Stimulated activated CD4-positive, alpha-beta T cell treated with anti-CD3 and anti-CD28 coated beads, TNF-alpha, amount 100 ng/mL, for 48 hours (primary cell): ENCODE data around the gene NGLY1.

Experiments
- DNase-seq, 3 donors: peaks; one replicate each; pipeline ENCODE4 v3.0.0-alpha.2; 2020; ENCODE audit warnings: low read depth in 3 of 3

NGLY1 gene

GRCh38 chr3:25711090-25711489 is 72.2 kb downstream of the NGLY1 start:
- DNase-seq, result no peak

- no peak for DNase-seq
These were observed 75.2 kb downstream of the NGLY1 start for GRCh38 chr3:25708036-25708435.

- no peak for DNase-seq
These were observed 75.8 kb downstream of the NGLY1 start for GRCh38 chr3:25707268-25707926.

- DNase-seq, result no peak
These were observed 77.0 kb downstream of the NGLY1 start for GRCh38 chr3:25706213-25706612.

- no peak for DNase-seq
These were observed 85.7 kb downstream of the NGLY1 start for GRCh38 chr3:25697553-25697952.

GRCh38 chr3:25695731-25696420 is 87.4 kb downstream of the NGLY1 start:
- no peak for DNase-seq

- no peak for DNase-seq
These were observed 90.0 kb downstream of the NGLY1 start for GRCh38 chr3:25693238-25693637.

GRCh38 chr3:25692341-25692740 is 90.9 kb downstream of the NGLY1 start:
- no peak for DNase-seq

- no peak for DNase-seq
These were observed 92.3 kb downstream of the NGLY1 start for GRCh38 chr3:25690768-25691533.

GRCh38 chr3:25689226-25689625 is 94.0 kb downstream of the NGLY1 start:
- DNase-seq, result no peak

GRCh38 chr3:25687742-25688141 is 95.5 kb downstream of the NGLY1 start:
- DNase-seq, result no peak

GRCh38 chr3:25686766-25687165 is 96.5 kb downstream of the NGLY1 start:
- no peak for DNase-seq

- DNase-seq, result no peak
These were observed 99.4 kb downstream of the NGLY1 start for GRCh38 chr3:25683882-25684281.

GRCh38 chr3:25683410-25683809 is 99.8 kb downstream of the NGLY1 start:
- DNase-seq, result no peak

GRCh38 chr3:25679642-25680302 is 103.5 kb downstream of the NGLY1 start:
- no peak for DNase-seq

GRCh38 chr3:25679166-25679565 is 104.1 kb downstream of the NGLY1 start:
- DNase-seq, result no peak

GRCh38 chr3:25678581-25678980 is 104.7 kb downstream of the NGLY1 start:
- no peak for DNase-seq

- DNase-seq, result no peak
These were observed 106.1 kb downstream of the NGLY1 start for GRCh38 chr3:25677121-25677520.

GRCh38 chr3:25674670-25675069 is 108.6 kb downstream of the NGLY1 start:
- no peak for DNase-seq

GRCh38 chr3:25673738-25674298 is 109.4 kb downstream of the NGLY1 start:
- no peak for DNase-seq
